SK-N-MC (cell line): ENCODE measurements around the gene TBCCD1.

Source experiments
- EZH2 ChIP-seq: fragments of 200-600 bp; sonication (generic); IDR thresholded peaks from one replicate; pipeline ENCODE4 v1.6.1; 2017; ENCODE audit warnings: antibody characterized with exemption
- POLR2AphosphoS5 ChIP-seq: IDR thresholded peaks from 2 replicates; pipeline ENCODE4 v1.6.1; 2012; ENCODE audit warnings: mild to moderate bottlenecking, low read depth, low read length, borderline replicate concordance

DNA sequence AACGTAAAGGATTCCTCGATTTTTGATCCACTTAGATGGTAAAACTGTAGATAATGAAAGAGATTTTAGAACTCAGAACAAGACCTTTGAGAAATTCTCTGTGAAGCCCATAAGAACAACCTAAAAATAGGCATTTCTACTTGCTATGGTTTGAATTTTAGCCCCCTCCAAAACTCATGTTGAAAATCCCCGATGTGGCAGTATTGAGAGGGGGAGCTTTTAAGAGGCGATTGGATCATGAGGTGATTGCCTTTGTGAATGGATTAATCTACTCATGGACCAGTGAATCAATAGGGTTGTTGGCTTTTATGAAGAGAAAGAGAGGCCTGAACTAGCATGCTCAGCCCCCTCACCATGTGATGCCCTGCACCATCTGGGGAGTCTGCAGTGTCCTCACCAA lies 25.5 kb upstream of the TBCCD1 start:
- TF ChIP-seq POLR2AphosphoS5 (no peak), EZH2 (no peak)
